ELF-1 (cell line): ENCODE results near the gene CDHR3.
A peak's percentile ranks its signal among the peaks of the same experiment; 100 is the strongest.
"Not testable (repeated sequence)": the region's sequence is repeated elsewhere in the genome, so short reads cannot be mapped to it uniquely, and the experiment has no call there.

Experiments used
- DNase-seq: peaks from one replicate; pipeline ENCODE4 v3.0.0-alpha.2; 2016; ENCODE audit warnings: low read depth, low spot score

CDHR3 gene

DNA sequence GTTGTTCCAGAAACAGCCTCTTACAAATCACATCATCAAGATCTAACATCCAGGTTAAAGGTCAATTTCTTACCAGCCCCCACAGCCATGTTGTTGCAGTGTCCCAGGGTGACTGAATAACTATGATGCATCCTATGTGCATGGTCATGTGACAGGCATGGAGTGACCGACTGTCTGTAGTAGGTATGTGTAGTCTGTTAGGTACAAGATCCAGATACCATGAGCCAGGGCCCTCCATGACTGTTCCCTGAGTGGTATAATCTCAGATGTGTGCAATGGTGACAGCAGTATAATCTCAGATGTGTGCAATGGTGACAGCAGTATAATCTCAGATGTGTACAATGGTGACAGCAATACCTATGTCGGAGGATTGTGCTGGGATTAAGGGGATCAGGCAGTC is 8.8 kb downstream of the CDHR3 start:
- DNase-seq: no peak

DNA sequence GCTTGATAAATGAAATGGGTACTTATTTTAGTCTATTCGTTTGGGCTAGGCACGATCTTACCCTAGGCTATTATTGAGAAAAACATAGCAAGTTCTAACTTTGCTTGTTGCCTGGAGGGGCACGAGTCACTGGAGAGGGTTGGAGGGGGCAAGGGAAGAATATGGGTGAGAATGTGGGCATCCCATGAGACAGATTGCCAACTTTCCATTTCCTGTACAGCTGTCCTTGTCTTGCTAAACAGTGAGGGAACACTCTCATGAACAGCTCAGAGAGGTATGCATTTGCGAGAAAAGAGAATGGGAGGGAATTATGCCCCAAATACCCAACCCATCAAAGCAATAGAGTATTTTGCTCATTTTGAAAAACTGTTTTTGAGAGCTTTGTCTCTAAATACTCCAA is 9.2 kb downstream of the CDHR3 start:
- DNase-seq: no peak

DNA sequence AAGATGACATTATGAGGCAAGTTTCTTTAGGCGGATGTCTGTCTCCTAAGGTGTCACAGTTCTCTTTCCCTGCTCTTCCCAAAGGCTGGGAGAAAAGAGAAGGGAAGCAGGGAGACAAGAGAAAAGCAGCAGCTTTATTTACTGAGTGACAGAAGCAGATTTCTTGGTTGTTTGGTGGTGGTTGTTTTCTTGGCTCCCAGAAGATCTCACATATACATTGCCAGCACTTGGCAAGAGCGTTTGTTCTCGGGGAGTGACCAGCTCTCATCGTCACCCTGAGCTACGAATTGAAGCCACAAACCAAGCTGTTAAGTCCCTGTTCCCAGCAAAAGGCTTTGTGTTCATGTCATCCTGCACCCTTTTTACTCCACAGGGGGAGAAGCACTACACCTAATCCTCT is 11.4 kb downstream of the CDHR3 start:
- no peak for DNase-seq

DNA sequence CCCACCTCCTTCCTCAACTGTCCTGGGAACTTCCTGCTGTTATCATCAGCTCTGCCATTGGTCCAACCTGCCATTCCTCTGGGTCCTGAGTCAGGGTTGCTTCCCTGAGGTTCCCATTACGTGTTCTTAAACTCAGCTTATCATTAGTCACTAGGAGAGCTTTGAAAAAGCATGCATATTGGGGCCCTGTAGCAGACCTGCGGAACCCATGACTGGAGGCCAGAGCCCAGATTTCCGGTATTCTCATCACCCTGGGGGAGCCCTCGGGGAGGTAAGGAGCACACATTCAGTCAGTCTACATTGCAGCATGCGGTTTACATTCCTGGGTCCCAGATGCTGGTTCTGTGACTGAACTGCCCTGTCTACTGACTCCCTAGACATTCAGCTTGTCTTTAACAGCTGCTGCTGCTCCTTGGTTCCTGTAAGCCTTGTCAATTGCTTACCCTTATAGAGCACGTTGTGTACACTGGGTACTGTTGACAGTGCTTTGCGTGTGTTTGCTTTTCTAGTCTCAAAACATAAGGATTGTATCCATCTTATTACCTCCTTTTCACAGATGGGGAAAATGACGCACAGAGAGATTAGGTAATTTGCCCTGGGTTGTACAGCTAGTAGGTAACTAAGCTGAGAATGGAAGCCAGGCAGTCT is 12.8 kb downstream of the CDHR3 start:
- DNase-seq: peak; percentile 37

DNA sequence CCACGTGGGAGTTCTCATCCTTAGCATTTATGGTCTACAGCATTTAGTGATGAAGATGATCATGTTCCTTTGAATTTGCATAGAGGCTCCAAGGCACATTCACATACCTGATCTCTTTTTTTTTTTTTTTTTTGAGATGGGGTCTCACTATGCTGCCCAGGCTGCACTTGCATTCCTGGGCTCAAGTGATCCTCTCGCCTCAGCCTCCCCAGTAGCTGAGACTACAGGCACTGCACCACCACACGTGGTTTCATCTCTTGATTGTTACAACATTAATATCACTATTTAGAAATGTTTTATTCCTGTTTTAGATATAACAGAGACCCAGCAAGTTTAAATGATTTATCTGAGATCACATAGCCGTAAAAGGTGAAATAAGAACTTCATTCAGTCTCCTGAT is 13.8 kb downstream of the CDHR3 start:
- no peak for DNase-seq

DNA sequence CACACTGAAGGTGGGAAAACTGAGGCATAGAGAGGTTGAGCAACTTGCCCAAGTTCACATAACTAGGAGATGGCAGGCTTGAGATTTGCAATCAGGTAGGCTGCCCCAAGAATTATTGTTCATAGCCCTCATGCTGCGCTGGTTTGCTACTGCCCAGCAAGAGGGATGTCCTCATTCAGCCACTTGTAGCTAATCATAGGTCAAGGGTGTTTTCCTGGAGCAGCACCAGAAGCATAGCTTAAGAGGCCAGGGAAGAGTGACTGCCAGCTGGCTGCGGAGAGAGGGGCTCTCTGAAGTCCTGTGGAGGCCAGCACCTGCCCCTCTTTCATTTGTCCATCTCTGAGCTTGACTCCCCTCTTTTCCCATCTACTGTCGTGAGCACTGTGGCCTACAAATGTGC is 15.0 kb downstream of the CDHR3 start:
- DNase-seq: no peak

DNA sequence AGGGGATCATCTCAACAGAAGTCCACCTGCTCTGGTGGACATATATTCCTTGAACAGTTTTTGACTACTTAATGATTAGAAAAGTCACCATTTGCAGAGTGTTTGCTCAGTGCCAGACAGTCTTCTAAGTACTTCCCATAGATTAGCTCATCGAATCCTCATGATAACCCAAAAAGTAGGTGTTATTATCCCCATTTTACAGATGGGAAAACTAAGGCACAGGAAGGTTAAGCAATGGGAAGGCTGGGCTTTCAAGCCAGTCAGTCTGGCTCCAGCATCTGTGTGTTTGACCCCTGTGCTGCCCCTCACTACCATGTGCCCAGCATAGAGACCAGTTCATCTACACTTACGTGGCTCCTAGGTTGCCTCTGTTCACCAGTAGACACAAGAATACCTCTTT is 15.9 kb downstream of the CDHR3 start:
- no peak for DNase-seq

DNA sequence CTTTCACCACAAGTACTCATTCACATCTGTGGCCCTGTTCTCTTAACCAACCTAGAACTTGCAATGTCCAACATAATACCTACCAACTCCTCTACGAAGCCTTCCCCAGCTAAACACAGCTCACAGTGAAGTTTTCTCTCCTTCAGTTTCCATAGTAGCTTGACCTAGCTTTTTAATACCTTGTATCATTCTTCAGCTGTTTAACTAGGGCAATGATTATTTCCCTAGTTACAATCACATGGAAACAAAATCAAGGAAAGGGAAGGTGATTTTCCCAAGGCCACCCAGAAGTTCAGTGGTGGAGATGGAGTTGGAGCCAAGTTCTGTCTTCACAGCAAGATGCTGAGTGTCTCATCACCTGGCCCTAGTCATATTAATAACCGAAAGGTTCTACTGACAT is 16.3 kb downstream of the CDHR3 start:
- no peak for DNase-seq

DNA sequence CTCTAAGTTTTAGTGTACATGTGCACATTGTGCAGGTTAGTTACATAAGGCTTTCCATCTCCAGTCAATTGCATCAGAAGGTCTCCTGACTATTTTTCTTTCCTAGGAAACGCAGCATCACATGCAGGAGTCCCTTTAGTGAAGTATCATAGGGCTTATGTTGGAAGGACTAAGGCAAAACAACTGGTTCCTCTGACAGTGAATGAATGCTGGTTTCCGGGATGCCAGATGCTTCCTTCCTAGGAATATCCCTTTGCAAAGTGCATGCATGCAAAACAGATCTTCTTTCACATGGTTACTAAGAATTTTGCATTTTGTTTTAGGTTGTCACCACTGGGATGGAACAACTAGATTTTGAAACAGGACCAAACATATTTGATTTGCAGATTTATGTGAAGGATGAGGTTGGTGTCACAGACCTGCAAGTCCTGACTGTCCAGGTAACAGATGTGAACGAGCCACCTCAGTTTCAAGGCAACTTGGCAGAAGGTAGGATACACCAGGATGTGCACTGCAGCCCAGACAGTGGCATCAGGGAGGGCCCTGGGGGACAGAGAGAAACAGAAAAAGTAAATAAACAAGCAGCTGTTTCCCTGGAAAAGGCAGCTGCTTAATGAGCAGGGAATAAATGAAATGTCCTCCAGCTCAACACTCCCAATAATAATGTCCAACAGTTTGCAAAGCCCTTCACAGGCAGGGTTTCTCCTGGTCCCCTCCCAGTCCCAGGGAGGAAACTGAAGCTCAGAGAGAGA is 17.8 kb downstream of the CDHR3 start:
- DNase-seq: no peak

DNA sequence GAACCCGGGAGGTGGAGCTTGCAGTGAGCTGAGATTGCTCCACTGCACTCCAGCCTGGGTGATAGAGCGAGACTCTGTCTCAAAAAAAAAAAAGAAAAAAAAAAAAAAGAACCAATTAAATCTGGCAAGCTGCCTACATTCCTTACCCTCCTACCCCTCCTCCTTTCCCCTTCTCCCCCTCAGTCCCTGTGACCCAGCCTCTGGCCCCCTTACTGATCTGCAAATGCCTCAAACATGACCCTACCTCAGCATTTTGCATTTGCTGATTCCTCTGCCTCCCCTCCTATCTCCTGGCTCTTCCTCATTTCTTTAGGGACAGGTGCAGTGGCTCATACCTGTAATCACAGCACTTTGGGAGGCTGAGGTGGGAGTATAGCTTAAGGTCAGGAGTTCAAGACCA is 19.3 kb downstream of the CDHR3 start:
- no peak for DNase-seq

DNA sequence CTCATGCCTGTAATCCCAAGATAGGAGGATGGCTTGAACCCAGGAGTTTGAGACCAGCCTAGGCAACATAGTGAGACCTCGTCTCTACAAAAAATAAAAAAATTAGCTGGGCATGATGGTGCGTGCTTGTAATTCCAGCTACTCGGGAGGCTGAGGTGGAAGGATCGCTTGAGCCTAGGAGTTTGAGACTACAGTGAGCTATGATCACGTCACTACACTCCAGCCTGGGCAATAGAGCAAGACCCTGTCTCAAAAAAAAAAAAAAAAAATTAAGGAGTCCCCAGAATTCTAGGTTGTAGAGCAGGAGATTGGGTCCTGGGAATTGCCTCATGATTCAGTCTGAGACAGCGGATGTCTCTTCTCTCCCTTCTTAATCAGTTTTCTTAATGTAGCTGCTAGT is 21.7 kb downstream of the CDHR3 start:
- DNase-seq: not testable (repeated sequence)

DNA sequence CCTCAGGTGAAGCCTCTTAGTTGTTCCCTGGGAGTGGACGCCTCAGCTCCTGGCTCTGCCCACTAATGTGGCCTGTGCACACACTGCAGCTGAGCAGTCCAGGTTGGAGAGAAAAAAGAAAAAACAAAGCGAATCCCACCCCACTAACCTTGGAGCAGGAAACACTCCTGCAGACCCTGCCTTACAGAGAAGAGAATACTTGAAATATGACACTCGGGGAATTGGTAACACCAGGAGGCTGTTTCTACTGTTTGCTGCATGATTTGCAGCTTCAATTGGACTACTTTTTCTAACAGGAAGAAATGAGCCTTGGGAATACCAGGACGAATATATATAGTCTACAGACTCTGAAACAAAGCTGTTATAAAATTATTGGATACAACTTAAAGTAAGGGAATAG is 22.2 kb downstream of the CDHR3 start:
- DNase-seq: no peak

DNA sequence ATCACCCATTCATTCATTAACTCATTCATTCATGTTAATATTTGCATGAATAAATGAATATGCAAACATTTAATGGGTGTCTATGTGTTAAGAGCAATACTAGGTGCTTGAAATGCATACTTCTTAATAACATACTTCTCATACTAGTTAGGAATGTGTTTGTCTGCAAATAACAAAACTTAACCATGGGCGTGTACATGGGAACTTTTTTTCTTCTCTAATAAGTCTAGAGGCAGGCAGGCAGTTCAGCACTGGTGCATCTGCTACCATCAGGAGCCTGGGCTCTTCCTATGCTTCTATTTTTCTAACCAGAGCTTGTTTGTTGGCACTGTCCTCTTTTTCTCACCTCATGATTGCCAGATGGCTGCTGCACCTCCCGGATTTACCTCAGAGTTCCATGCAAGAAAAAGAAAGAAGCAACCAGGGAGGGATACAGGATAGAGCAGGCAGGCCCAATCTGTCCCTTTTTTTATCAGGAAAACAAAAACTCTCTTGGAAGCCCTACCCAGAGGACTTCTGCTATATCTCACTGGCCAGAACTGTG is 22.7 kb downstream of the CDHR3 start:
- no peak for DNase-seq

DNA sequence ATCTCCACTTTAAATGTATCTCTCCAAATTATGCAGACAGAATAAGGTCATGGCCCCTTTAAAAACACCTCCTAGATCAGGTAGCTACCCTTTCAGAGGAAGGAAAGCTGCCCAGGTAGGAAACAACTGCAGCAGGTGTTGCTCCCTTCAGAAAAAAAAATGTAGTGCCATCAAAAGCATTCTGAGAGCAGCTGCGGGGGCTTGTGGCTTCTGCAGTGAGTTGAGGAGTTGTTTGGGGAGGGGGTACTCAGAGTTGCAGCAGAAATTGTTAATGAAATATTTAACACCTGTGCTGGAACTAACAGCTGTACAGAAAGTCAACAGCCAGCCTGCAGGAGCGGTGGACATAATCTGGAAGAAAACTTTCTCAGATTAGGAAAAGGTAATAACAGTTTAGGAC is 24.0 kb downstream of the CDHR3 start:
- DNase-seq: no peak

DNA sequence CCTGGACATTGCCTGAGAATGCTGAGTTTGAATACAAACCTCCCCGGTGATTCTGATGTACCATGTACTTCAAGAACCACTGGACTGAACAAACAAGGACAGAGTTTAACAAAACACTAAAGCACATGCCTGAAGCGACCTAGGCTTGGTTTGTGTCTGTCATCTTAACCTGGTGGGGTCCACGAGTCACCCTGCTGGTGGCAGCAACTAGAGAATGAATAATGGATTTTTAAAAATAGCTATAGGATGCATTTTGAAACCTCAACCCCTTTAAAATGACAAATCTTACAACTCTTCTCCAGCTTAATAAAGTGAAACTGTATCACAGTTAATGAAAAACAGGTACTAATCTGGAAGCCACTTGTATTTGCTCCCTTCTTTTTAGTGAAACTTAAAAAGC is 25.2 kb downstream of the CDHR3 start:
- DNase-seq: no peak

DNA sequence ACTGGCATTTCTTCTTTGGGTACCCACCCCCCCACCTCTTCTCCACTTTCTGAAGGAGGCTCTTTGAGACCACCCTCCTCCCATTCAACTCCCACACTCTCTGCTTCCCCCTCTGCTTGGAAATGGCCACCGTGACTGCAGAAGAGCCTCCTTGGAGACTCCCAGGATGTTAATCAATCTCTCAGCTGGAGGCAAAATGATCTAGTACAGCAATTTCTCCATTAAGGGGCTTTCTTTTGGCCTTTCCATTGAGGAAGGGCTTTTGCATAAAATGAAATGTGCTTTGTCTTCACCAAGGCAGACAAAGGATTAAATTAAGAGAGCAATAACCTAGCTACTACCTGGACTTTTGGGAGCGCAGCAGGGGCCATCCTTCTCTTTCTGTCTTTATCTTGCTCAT is 26.1 kb downstream of the CDHR3 start:
- no peak for DNase-seq

DNA sequence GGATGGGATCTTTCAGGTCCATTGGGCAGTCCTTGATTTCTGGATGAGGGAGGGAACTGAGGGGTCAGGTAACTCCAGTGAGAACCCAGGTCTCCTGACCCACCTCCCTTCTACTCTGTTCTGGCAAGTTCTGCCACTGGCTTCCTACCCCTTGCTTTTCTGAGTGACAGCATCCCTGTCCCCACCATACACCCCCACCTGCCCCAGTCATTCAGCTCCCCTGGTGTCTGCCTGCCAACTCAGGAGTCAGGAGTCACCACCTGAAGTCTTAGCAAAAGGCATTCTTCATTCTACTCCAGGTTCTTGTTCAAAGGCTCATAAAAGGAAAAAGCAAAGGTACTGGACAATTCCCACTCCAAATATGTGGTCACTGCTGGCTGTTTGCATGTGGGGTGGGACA is 26.6 kb downstream of the CDHR3 start:
- DNase-seq: no peak

DNA sequence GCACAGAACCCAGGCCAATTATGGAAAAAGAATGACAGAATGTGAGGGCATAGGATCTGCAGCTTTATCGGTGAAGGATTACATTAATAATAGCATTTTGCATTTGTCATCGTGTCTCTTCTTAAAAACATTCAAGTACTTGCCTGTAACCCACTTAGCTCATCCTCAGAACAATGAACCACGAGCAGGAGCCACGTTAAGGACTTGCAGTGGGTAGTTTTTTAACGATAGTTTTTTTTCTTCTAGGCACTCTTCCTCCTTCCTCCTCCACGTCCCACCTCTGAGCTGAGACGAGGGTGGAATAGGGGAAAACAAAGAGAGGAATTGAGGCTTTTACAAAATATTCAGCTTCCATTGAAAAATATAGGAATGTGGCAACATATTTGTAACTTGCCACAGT is 27.1 kb downstream of the CDHR3 start:
- DNase-seq: no peak

DNA sequence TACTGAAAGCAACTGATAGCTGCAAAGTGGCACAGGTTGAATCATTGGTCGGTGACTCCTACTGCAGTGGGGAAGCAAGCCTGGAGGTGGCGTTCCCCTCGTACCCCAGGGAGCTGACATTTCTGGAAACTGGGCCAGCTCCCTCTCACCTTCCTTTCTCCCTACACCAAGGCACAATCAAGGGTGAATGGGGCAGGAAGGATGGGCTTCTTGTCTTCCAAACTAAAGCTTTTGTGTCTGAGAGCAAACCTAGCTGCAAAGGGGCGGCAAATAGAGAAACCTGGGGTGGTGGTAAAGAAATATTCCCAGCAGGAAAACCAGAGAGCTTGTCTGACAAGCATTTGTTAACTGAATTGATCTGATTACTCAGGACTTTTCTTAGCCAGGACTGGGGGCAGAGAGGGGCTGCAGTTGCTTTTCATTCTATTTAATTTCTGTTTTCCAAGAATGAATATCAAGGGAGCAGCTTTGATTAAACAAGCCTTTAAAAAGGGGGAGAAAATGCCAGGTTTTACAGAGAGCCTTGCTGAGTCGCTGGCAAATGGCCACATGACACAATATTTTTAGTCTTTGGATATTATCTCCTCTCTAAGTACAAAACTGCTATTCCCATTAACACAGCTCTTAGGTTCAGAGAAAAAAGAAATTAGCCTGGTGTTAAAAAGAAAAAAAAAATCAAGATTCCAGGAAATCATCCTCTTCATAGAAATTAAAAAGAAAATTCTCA is 27.8 kb downstream of the CDHR3 start:
- DNase-seq: peak; percentile 55

DNA sequence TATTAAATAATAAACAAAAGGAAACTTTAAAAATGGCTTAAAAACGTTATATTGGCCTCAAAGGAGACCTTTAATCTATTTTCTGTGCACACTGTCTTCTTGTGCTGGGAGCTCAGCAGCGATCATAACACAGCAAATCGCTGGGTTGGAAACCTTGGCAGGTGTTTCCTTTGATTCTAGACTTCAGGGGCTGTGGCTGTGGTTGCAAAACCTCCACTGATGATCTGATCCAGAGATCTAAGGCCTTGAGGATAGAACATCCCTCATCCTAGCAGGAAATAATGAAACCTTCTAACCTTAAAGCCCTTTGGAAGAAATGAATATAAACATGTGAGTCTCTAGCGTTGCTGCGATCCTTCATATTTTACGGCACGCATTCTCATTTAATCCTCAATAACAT is 29.8 kb downstream of the CDHR3 start:
- no peak for DNase-seq

DNA sequence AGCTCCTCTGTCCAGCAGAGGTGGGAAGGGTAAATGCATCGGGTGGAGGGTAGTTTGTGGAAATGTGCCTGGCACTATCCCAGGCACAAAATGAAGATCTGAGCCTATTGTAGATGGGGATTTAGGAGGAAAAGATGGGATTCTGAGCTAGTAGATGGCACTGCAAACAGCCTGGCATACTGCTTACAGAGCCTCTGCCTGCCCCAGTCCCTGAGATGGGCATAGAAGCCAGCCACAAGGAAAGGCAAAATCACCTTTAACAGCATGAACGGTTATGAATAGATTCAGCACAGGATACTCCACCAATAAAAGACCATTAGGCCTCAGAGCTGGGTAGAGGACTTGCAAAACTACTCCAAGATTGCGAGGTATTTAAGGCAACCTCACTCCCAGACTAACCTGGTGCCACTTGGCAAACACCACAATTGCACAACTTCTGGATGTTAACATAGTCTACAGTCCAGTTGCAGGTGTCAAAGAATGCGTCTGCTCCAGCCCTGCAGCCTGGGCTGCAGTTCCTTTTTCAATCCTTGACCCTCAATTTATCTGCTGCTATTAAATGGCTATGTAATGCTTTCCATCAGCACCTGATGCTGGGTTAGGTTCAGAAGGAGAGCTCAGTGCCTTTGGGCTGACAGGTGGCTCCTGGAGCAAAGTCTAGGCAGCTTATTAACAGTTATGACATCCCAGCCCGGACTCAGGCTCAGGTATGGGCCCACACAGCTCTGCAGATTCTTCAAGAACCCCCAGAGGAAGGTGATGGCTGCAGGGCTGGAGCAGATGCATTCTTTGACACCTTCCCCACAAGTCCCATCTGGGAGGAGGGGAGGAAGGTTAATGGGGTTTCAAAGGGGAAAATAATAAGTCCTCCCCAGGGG is 34.0 kb downstream of the CDHR3 start:
- DNase-seq: no peak

DNA sequence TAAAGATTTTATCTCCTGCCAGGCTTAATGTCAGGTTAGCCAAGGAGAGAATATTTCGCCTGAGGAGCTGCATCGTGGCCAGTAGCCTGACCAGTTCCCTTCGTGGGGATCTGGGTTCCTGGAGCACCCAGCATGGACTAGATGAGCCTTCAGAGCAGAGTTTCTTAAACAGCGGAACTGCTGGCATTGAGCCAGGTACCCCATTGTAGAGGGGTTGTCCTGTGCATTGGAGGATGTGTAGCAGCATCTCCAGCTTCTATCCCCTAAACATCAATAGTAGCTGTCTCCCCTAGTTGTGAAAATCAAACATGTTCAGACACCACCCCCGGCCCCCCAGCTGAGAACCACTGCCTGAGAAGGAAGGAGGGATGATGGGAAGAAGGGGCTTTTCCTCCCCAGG is 36.2 kb downstream of the CDHR3 start:
- DNase-seq: no peak
